Measurements from ENCODE around the gene RGS6.

GRCh38 chr14:72576258-72576657 is 644.0 kb downstream of the RGS6 start:
- TF ChIP-seq EZH2 (IDR thresholded peaks at IDR 0.05; ENCODE audit: borderline replicate concordance, low read length) (no peak), CTCF (IDR thresholded peaks at IDR 0.05; ENCODE audit: low read length) (no peak)

Data from OCI-LY1 (cell line).